Thoracic aorta (tissue), 2 donors: ENCODE measurements around the gene GRAMD2A. TPM values are rescaled to one million over a fixed set of nuclear protein-coding genes. Genes with fewer than 3 reads are reported as not detected.
A peak's percentile ranks its signal among the peaks of the same experiment; 100 is the strongest.

Experiments used
- ATAC-seq: fragments of 150-250 bp; one replicate; pipeline ENCODE4 v1.8.0; 2017; ENCODE audit warnings: low read depth; ENCODE audit not compliant: insufficient number of reproducible peaks, low FRiP score
- DNase-seq: peaks from one replicate; pipeline ENCODE4 v3.0.0-alpha.2; 2020; ENCODE audit warnings: low spot score
- H3K27ac ChIP-seq, 2 donors: fragments of 200-600 bp; sonication (generic); 1 replicate in 1 of 2; 2 replicates in 1 of 2; pipeline ENCODE4 v1.5.1; 2016; ENCODE audit warnings: mild to moderate bottlenecking in 2 of 2, moderate library complexity in 2 of 2
- H3K27me3 ChIP-seq: fragments of 200-600 bp; sonication (generic); replicated peaks from 2 replicates; pipeline ENCODE4 v1.6.0; 2016; ENCODE audit warnings: mild to moderate bottlenecking; ENCODE audit not compliant: insufficient read depth
- H3K36me3 ChIP-seq: fragments of 200-600 bp; sonication (generic); one replicate; pipeline ENCODE4 v1.5.1; 2016
- H3K4me1 ChIP-seq, 2 donors: fragments of 200-600 bp; sonication (generic); 1 replicate in 1 of 2; 2 replicates in 1 of 2; pipeline versions ENCODE4 v1.5.1 to v1.6.0; 2016; ENCODE audit warnings: low read depth in 2 of 2, mild to moderate bottlenecking in 1 of 2; ENCODE audit not compliant: control insufficient read depth in 1 of 2
- H3K4me3 ChIP-seq: fragments of 200-600 bp; sonication (generic); 2 replicates; pipeline ENCODE4 v1.5.1; 2016; ENCODE audit warnings: mild to moderate bottlenecking
- H3K9me3 ChIP-seq: fragments of 200-600 bp; sonication (generic); 2 replicates; pipeline ENCODE4 v1.5.1; 2016
- CTCF ChIP-seq: fragments of 200-600 bp; sonication (generic); IDR thresholded peaks from one replicate; pipeline ENCODE4 v1.5.1; 2019; ENCODE audit warnings: antibody characterized with exemption
- total RNA-seq, 2 donors: library from RNA; depleted of rRNA; stranded (reverse); fragments of >200 nt; gene quantifications; one replicate each; pipeline versions ENCODE4 v1.1.0 to v1.2.3, GENCODE V29; 2016

The GRAMD2A gene
- total RNA-seq, 2 donors from 2014 or later, result 0.85 TPM; not detected in 1

GRCh38 chr15:72200395-72201237 is 3.0 kb upstream of the GRAMD2A start:
- Histone ChIP-seq H3K9me3 (no peaks in the 10 kb centered on the region), H3K27ac (no peak overlapping the region), H3K4me1 (peaks cover 3 to 16% of the 10 kb centered on the region in 2 donors), H3K4me3 (no peak overlapping the region), H3K36me3 (peaks cover 56% of the 10 kb centered on the region), H3K27me3 (no peaks in the 10 kb centered on the region)
- DNase-seq (no peak), ATAC-seq (no peak)
- TF ChIP-seq CTCF, result no peak

GRCh38 chr15:72199721-72200212 is 2.2 kb upstream of the GRAMD2A start:
- Histone ChIP-seq H3K36me3 (peaks cover 48% of the 10 kb centered on the region), H3K9me3 (no peaks in the 10 kb centered on the region), H3K4me3 (no peak overlapping the region), H3K27ac (no peak overlapping the region), H3K27me3 (no peaks in the 10 kb centered on the region), H3K4me1 (peaks cover 3 to 16% of the 10 kb centered on the region in 2 donors)
- no peak for DNase-seq
- ATAC-seq, result no peak
- TF ChIP-seq CTCF, result peak; percentile 91

GRCh38 chr15:72199205-72199515 is 1.6 kb upstream of the GRAMD2A start:
- H3K4me1 ChIP-seq, result peaks cover 3 to 14% of the 10 kb centered on the region in 2 donors
- H3K27me3 ChIP-seq, result no peaks in the 10 kb centered on the region
- no peaks in the 10 kb centered on the region for H3K9me3 ChIP-seq
- no peak for TF ChIP-seq CTCF
- ATAC-seq, result no peak
- H3K4me3 ChIP-seq, result no peak overlapping the region
- no peak for DNase-seq
- H3K36me3 ChIP-seq, result peaks cover 42% of the 10 kb centered on the region
- H3K27ac ChIP-seq, result no peak overlapping the region

GRCh38 chr15:72198356-72199204 is 993 bp upstream of the GRAMD2A start:
- peaks cover 42% of the 10 kb centered on the region for H3K36me3 ChIP-seq
- H3K27me3 ChIP-seq, result no peaks in the 10 kb centered on the region
- DNase-seq (no peak), ATAC-seq (no peak)
- no peak overlapping the region for H3K4me3 ChIP-seq
- no peak for TF ChIP-seq CTCF
- no peaks in the 10 kb centered on the region for H3K9me3 ChIP-seq
- H3K27ac ChIP-seq, result no peak overlapping the region
- H3K4me1 ChIP-seq, result peaks cover 3 to 8% of the 10 kb centered on the region in 2 donors

- ATAC-seq (no peak), DNase-seq (no peak)
- no peaks in the 10 kb centered on the region for H3K4me1 ChIP-seq
- H3K9me3 ChIP-seq, result no peaks in the 10 kb centered on the region
- peak overlapping the region; percentile 73 for H3K4me3 ChIP-seq
- no peak for TF ChIP-seq CTCF
- H3K36me3 ChIP-seq, result peaks cover 31% of the 10 kb centered on the region
- H3K27me3 ChIP-seq, result no peaks in the 10 kb centered on the region
- H3K27ac ChIP-seq, result no peak overlapping the region
These were observed 537 bp downstream of the GRAMD2A start for GRCh38 chr15:72197041-72197459.
